DND-41 (cell line): ENCODE measurements around the gene PCSK2.

ENCODE experiments used
- CTCF ChIP-seq: IDR thresholded peaks from 2 replicates; pipeline ENCODE4 v1.5.1; 2012; ENCODE audit warnings: borderline replicate concordance, low read length, moderate library complexity, mild to moderate bottlenecking; ENCODE audit not compliant: poor library complexity, severe bottlenecking; ENCODE audit errors: extremely low read depth
- EZH2 ChIP-seq: IDR thresholded peaks from 3 replicates; pipeline ENCODE4 v1.6.1; 2012; ENCODE audit warnings: borderline replicate concordance, low read depth, mild to moderate bottlenecking, moderate library complexity, low read length, inconsistent platforms; ENCODE audit not compliant: severe bottlenecking

- TF ChIP-seq CTCF: no peak
- TF ChIP-seq EZH2: no peak
These were observed 137.8 kb downstream of the PCSK2 start for GRCh38 chr20:17364681-17365080.
